ENCODE data around the gene BEND3.
"Not testable (repeated sequence)": the region's sequence is repeated elsewhere in the genome, so short reads cannot be mapped to it uniquely, and the experiment has no call there.

BEND3 gene

DNA sequence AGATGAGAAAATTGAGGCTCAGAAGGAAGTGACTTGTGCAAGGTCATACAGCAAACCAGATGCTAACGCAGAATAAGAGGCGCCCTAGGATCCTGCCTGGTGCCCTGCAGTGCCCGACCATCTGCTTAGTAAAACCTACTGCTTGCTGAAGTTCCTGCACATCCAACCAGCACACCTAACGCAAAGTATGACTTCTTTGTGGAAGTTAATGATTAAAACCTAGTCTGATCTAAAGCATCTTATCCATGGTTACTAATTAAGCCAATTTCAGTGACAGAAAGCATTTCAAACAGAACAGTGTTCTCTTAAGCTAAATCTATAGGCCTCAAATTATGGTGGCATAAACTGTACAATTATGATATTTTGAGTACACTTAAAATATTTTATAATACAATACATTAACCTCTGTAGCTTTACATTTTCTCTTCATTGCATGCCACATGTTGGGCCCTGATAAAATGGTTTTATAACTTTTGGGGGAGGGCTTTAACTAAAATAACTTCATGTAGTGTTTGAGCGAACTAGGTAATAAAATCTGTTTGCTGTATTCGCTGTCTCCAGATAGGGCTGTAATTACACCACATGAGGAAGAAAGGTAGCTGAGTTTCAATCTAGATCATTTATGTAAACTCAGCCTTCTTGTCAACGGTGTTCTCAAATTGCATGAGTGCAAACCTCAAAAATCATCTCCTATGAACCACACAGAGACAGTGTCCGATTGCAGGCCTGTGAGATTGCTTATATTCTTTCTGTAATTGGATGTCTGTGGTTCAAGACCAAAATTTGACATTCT lies 37.5 kb upstream of the BEND3 start:
- H3K4me3 ChIP-seq (ENCODE audit: control insufficient read depth, low read depth, low read length), result no peak overlapping the region
- no peak for TF ChIP-seq CTCF (IDR thresholded peaks at IDR 0.05; ENCODE audit: control insufficient read depth, insufficient read depth, low read depth, low read length, missing control alignments)
- peak; percentile 8 for DNase-seq (ENCODE audit: low read depth)

DNA sequence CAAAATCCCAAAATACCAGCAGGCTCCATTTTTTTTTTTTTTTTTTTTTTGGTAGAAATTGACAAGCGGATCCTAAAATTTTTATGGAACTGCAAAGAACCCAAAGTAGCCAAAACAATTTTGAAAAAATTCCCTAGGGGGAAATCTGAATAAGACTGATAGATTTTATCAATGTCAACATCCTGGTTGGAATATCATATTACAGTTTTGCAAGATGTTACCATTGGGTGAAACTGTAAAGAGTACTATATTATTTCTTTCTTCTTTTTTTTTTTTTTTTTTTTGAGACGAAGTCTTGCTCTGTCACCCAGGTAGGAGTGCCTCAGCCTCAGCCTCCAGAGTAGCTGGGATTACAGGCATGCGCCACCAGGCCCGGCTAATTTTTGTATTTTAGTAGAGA lies 29.4 kb upstream of the BEND3 start:
- H3K4me3 ChIP-seq (ENCODE audit: control insufficient read depth, low read depth, low read length), result no peak overlapping the region
- no peak for TF ChIP-seq CTCF (IDR thresholded peaks at IDR 0.05; ENCODE audit: control insufficient read depth, insufficient read depth, low read depth, low read length, missing control alignments)
- DNase-seq (ENCODE audit: low read depth), result no peak

- no peak for TF ChIP-seq CTCF (IDR thresholded peaks at IDR 0.05; ENCODE audit: control insufficient read depth, insufficient read depth, low read depth, low read length, missing control alignments)
- no peak overlapping the region for H3K4me3 ChIP-seq (ENCODE audit: control insufficient read depth, low read depth, low read length)
- no peak for DNase-seq (ENCODE audit: low read depth)
Measured at GRCh38 chr6:107144014-107144413, 28.7 kb upstream of the BEND3 start.

- H3K4me3 ChIP-seq (ENCODE audit: control insufficient read depth, low read depth, low read length), result no peak overlapping the region
- DNase-seq (ENCODE audit: low read depth), result no peak
- no peak for TF ChIP-seq CTCF (IDR thresholded peaks at IDR 0.05; ENCODE audit: control insufficient read depth, insufficient read depth, low read depth, low read length, missing control alignments)
Measured at GRCh38 chr6:107140581-107140980, 25.3 kb upstream of the BEND3 start.

DNA sequence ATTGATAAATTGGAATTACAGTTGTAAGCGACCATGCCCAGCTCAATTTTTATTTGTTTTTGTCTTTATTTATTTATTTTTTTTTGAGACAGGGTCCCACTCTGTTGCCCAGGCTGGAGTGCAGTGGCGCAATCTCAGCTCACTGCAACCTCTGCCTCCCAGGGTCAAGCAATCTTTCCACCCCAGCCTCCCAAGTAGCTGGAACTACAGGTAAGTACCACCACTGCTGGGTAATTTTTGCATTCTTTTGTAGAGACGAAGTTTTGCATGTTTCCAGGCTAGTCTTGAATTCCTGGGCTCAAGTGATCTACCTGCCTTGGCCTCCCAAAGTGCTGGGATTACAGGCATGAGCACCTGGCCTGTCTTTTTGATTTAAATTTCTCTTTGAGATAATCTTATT lies 21.0 kb upstream of the BEND3 start:
- not testable (repeated sequence) for H3K4me3 ChIP-seq (ENCODE audit: control insufficient read depth, low read depth, low read length); DNase-seq (ENCODE audit: low read depth)

DNA sequence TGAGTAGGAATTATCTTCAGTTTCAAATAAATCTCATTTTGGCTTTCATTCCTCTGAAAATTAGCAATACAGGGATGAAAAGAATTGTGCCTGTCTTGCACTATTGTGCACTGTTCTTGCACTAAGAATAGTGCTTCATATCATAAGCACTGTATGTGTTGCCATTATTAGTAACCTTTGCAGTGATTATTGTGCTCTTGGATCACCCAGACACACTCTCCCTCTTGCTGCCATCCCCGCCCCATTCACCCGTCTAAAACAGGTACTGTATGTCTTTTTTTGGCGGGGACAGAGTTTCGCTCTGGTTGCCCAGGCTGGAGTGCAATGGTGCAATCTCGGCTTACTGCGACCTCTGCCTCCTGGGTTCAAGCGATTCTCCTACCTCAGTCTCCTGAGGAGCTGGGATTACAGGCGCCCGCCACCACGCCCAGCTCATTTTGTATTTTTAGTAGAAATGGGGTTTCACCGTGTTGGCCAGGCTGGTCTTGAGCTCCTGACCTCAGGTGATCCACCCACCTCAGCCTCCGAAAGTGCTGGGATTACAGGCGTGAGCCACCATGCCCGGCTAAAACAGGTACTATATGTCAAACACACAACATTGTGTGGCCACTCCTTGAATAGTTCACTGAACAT lies 19.8 kb upstream of the BEND3 start:
- DNase-seq (ENCODE audit: low read depth); H3K4me3 ChIP-seq (ENCODE audit: control insufficient read depth, low read depth, low read length): not testable (repeated sequence)

GRCh38 chr6:107132330-107132954 lies 17.1 kb upstream of the BEND3 start:
- H3K4me3 ChIP-seq (ENCODE audit: control insufficient read depth, low read depth, low read length), result no peak overlapping the region
- DNase-seq (ENCODE audit: low read depth), result no peak

More at GRCh38 chr6:107132330-107132954, 17.1 kb upstream of the BEND3 start:
- peak; percentile 58 for TF ChIP-seq CTCF (IDR thresholded peaks at IDR 0.05; ENCODE audit: control insufficient read depth, insufficient read depth, low read depth, low read length, missing control alignments)
